GM23338 (cell line): ENCODE data around the gene TBPL1. TPM values are rescaled to one million over a fixed set of nuclear protein-coding genes. Genes with fewer than 3 reads are reported as not detected.

Experiments
- CREB1 ChIP-seq: fragments of 250-450 bp; sonication (Bioruptor Pico); IDR thresholded peaks from 2 replicates; pipeline ENCODE4 v1.5.0; 2020; ENCODE audit warnings: low read depth, mild to moderate bottlenecking, moderate library complexity
- EZH2 ChIP-seq: fragments of 200-600 bp; sonication (generic); IDR thresholded peaks from one replicate; pipeline ENCODE4 v1.8.0; 2017; ENCODE audit warnings: antibody characterized with exemption, mild to moderate bottlenecking, low read depth; ENCODE audit not compliant: unreplicated experiment
- EZH2phosphoT487 ChIP-seq: fragments of 200-600 bp; sonication (generic); IDR thresholded peaks from one replicate; pipeline ENCODE4 v1.8.1; 2018; ENCODE audit warnings: antibody characterized with exemption; ENCODE audit not compliant: unreplicated experiment
- POLR2AphosphoS5 ChIP-seq: IDR thresholded peaks from 2 replicates; pipeline ENCODE4 v1.6.1; 2016; ENCODE audit warnings: antibody characterized with exemption, low read depth
- REST ChIP-seq: IDR thresholded peaks from one replicate; pipeline ENCODE4 v1.6.1; 2018; ENCODE audit warnings: antibody characterized with exemption; ENCODE audit not compliant: unreplicated experiment
- STAT1 ChIP-seq: IDR thresholded peaks from one replicate; pipeline ENCODE4 v1.6.1; 2016; ENCODE audit warnings: antibody characterized with exemption; ENCODE audit not compliant: unreplicated experiment
- ZNF331 ChIP-seq: fragments of 250-450 bp; sonication (Bioruptor Pico); IDR thresholded peaks from 2 replicates; pipeline ENCODE4 v1.5.0; 2020; ENCODE audit warnings: low read depth, mild to moderate bottlenecking, moderate library complexity
- ZNF462 ChIP-seq: fragments of 250-450 bp; sonication (Bioruptor Pico); IDR thresholded peaks from 2 replicates; pipeline ENCODE4 v1.5.0; 2020; ENCODE audit warnings: mild to moderate bottlenecking, moderate library complexity
- polyA plus RNA-seq: library from polyadenylated mRNA; unstranded; fragments of >200 nt; fragmentation: Nextera tagmentation; extraction: Ambion mirVana; gene quantifications from 2 replicates; pipeline ENCODE4 v1.2.1, GENCODE V29; 2016
- total RNA-seq: library from RNA; depleted of rRNA; stranded (reverse); fragments of >200 nt; shearing (Covaris generic); gene quantifications from 2 replicates; pipeline ENCODE4 v1.2.3, GENCODE V29; 2014
- TF ChIP-seq, protein P1 (sequence below): IDR thresholded peaks from 2 replicates; pipeline ENCODE4 v1.6.1; 2016; ENCODE audit warnings: antibody characterized with exemption

Gene TBPL1
- total and polyA plus RNA-seq, 2 experiments from 2014 or later, result 72.9 to 139 TPM

DNA sequence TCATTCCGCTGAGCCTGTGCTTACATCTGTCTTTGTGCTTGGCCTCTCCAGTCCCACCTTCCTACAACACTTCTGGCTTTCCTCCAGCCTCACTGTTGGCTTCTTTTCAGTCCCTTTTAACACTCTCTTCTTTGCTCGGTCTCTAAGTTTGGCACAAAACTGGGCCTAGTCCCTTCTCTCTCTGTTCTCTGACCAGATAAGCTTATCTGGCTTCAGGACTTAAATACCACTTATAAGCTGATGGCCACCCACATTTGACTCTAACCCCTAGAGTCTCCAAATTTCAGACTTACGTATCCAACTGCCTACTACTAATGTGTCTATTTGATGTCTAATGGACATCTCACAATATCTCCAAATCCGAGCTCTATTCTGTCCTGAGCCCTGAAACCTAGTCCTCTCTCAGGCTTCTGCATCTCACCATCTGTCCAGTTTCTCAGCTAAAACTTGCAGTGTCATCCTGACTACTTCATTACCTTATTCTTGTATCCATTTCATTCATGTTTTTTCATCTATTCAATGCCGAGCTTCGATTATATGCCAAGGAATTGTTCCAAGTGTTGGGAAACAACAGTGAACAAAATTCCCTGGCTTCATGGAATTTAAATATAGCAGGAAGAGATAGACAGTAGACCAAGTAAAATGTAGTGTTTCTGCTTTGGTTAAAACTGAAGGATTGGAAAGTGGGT is 40.1 kb downstream of the TBPL1 start (continued):
- TF ChIP-seq ZNF462, result no peak
- no peak for TF ChIP-seq EZH2
- no peak for TF ChIP-seq STAT1
- TF ChIP-seq ZNF331 (CRISPR knock-in tag), result no peak
- TF ChIP-seq, protein P1, sequence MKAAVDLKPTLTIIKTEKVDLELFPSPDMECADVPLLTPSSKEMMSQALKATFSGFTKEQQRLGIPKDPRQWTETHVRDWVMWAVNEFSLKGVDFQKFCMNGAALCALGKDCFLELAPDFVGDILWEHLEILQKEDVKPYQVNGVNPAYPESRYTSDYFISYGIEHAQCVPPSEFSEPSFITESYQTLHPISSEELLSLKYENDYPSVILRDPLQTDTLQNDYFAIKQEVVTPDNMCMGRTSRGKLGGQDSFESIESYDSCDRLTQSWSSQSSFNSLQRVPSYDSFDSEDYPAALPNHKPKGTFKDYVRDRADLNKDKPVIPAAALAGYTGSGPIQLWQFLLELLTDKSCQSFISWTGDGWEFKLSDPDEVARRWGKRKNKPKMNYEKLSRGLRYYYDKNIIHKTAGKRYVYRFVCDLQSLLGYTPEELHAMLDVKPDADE, result no peak
- no peak for TF ChIP-seq POLR2AphosphoS5
- no peak for TF ChIP-seq CREB1
- no peak for TF ChIP-seq EZH2phosphoT487
- TF ChIP-seq REST, result no peak
